Chondrocyte (in vitro differentiated cells): ENCODE results near the gene IQCE. TPM values are rescaled to one million over a fixed set of nuclear protein-coding genes. Genes with fewer than 3 reads are reported as not detected.
A peak's percentile ranks its signal among the peaks of the same experiment; 100 is the strongest.

ENCODE experiments used
- DNase-seq: peaks from one replicate; pipeline ENCODE4 v3.0.0; 2021; ENCODE audit warnings: mixed read lengths, low spot score
- H3K27ac Mint-ChIP-seq: one replicate; pipeline ENCODE4 v1.8.0; 2021; ENCODE audit warnings: mild to moderate bottlenecking, moderate library complexity, mixed read lengths; ENCODE audit not compliant: unreplicated experiment
- H3K27me3 Mint-ChIP-seq: 2 replicates; pipeline ENCODE4 v1.8.0; 2021; ENCODE audit warnings: low read depth, mixed read lengths
- H3K36me3 Mint-ChIP-seq: 2 replicates; pipeline ENCODE4 v1.8.0; 2021; ENCODE audit warnings: low read depth, mixed read lengths
- H3K4me1 Mint-ChIP-seq: 2 replicates; pipeline ENCODE4 v1.8.0; 2021; ENCODE audit warnings: low read depth, mild to moderate bottlenecking, mixed read lengths
- H3K4me3 Mint-ChIP-seq: one replicate; pipeline ENCODE4 v1.8.0; 2021; ENCODE audit warnings: mild to moderate bottlenecking, moderate library complexity, mixed read lengths; ENCODE audit not compliant: unreplicated experiment
- H3K9me3 Mint-ChIP-seq: 2 replicates; pipeline ENCODE4 v1.8.0; 2021; ENCODE audit warnings: low read depth, mixed read lengths
- total RNA-seq: library from RNA; stranded (reverse); gene quantifications from 3 replicates; pipeline ENCODE4 v1.2.1, GENCODE V29; 2021
- TF ChIP-seq, protein P1 (sequence below): fragments of 200-600 bp; sonication (generic); IDR thresholded peaks from 2 replicates; pipeline ENCODE4 v1.5.0; 2021; ENCODE audit warnings: antibody characterized with exemption, mild to moderate bottlenecking, moderate library complexity

Gene IQCE
- total RNA-seq, 1 donor from 2014 or later = 10.0 TPM

GRCh38 chr7:2639181-2639681 is 80.5 kb downstream of the IQCE start:
- Mint-ChIP-seq H3K27ac (peak overlapping the region; percentile 33), H3K9me3 (no peaks in the 10 kb centered on the region), H3K27me3 (no peaks in the 10 kb centered on the region), H3K4me1 (peaks cover 85% of the 10 kb centered on the region), H3K4me3 (no peak overlapping the region), H3K36me3 (no peaks in the 10 kb centered on the region)
- no peak for DNase-seq
- TF ChIP-seq, protein P1, sequence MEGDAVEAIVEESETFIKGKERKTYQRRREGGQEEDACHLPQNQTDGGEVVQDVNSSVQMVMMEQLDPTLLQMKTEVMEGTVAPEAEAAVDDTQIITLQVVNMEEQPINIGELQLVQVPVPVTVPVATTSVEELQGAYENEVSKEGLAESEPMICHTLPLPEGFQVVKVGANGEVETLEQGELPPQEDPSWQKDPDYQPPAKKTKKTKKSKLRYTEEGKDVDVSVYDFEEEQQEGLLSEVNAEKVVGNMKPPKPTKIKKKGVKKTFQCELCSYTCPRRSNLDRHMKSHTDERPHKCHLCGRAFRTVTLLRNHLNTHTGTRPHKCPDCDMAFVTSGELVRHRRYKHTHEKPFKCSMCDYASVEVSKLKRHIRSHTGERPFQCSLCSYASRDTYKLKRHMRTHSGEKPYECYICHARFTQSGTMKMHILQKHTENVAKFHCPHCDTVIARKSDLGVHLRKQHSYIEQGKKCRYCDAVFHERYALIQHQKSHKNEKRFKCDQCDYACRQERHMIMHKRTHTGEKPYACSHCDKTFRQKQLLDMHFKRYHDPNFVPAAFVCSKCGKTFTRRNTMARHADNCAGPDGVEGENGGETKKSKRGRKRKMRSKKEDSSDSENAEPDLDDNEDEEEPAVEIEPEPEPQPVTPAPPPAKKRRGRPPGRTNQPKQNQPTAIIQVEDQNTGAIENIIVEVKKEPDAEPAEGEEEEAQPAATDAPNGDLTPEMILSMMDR = no peak

DNA sequence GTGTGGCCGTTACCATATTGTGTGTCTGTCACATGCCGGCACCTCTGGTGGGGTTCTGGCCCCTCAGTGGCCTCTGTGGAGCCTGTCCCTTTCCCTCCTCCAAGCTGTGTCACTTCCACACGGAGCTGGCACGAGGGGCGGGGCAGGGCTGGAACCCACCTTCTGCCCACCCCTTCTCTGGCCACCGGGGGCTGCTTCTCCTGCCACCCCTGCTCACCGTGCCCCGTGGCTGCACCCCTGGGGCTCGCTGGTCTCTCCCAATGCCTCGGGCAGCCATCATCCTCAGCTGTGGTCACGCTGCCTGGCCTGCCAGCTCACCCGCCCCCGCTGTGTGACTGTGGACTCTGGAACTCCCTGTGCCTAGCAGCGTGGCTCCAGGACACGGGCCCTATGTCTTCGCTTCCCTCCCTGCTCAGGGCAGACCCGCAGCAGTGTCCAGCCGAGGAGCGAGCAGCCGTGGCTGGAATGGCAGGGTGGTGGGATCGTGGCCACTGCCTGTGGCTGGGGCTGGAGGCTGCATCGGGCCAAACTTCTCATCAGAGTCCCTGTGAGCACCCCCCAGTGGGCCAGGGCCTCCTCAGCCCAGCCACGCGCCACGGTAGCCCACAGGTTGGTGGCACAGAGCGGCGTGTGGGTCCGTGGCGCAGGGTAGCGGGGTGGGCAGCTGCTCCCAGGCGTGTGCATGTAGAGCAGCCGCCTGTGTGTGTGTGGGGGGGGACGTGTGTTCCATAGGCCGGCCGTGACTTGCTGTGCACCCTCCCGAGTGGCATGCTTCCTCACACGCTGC is 81.1 kb downstream of the IQCE start:
- TF ChIP-seq, protein P1 = no peak
- Mint-ChIP-seq H3K9me3 (no peaks in the 10 kb centered on the region), H3K36me3 (no peaks in the 10 kb centered on the region), H3K4me1 (peaks cover 86% of the 10 kb centered on the region), H3K4me3 (no peak overlapping the region), H3K27ac (peak overlapping the region; percentile 36), H3K27me3 (no peaks in the 10 kb centered on the region)
- DNase-seq = no peak

GRCh38 chr7:2640482-2640830 is 81.7 kb downstream of the IQCE start:
- Mint-ChIP-seq H3K4me3 (no peak overlapping the region), H3K4me1 (peaks cover 86% of the 10 kb centered on the region), H3K27me3 (no peaks in the 10 kb centered on the region), H3K27ac (peak overlapping the region; percentile 92), H3K9me3 (no peaks in the 10 kb centered on the region), H3K36me3 (no peaks in the 10 kb centered on the region)
- TF ChIP-seq, protein P1 = no peak
- no peak for DNase-seq

- H3K27ac Mint-ChIP-seq = peak overlapping the region; percentile 92
- TF ChIP-seq, protein P1 = no peak
- no peaks in the 10 kb centered on the region for H3K27me3 Mint-ChIP-seq
- DNase-seq = no peak
- H3K4me3 Mint-ChIP-seq = peak overlapping the region; percentile 36
- no peaks in the 10 kb centered on the region for H3K9me3 Mint-ChIP-seq
- peaks cover 85% of the 10 kb centered on the region for H3K4me1 Mint-ChIP-seq
- H3K36me3 Mint-ChIP-seq = no peaks in the 10 kb centered on the region
Measured at GRCh38 chr7:2640846-2641316, 82.1 kb downstream of the IQCE start.

DNA sequence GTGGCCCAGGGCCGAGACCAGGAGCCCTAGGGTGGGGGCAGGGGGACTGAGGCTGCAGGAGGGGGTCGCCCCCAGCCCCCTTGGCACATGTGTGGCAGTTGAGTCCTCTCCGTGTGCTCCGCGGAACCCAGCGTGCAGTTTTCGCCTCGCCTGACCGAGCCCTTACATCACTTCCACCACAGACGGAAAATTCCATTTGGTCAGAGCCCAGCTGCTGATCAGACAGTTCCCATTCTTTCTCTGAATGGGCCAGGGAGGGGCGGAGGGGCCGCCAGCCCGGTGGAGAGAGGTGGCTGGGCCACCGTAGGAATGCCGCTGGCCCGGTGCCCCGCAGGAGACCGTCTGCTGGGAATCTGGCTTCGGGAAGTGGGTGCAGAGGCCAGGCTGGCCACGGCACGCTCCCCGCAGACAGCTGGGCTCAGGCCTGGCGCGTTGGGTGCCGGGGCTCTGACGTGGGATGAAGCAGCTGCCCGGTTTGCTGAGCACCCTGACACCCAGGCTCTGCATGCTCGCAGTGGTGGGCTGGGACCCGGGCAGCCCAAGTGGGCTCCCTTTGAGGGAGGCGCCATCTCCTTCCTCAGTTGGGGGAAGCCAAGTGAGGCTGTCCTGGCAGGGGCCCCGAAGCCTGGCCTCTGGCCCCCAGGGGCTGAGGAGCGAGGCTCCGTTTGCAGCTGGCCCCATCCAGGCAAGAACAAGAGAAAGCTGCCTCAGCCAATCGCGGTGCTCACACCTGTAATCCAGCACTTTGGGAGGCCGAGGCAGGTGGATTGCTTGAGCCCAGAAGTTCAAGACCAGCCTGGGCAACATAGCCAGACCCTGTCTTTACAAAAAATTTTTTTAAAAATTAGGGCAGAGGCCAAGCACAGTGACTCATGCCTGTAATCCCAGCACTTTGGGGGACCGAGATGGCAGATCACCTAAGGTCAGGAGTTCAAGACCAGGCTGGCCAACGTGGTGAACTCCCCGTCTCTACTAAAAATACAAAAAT is 82.9 kb downstream of the IQCE start:
- H3K4me3 Mint-ChIP-seq = peak overlapping the region; percentile 36
- H3K27ac Mint-ChIP-seq = peak overlapping the region; percentile 92

More for the DNA sequence above, 82.9 kb downstream of the IQCE start:
- TF ChIP-seq, protein P1 = peak; percentile 11
- no peak for DNase-seq
- Mint-ChIP-seq H3K9me3 (no peaks in the 10 kb centered on the region), H3K36me3 (no peaks in the 10 kb centered on the region), H3K4me1 (peaks cover 77% of the 10 kb centered on the region), H3K27me3 (no peaks in the 10 kb centered on the region)
